Loucy (cell line): ENCODE measurements around the gene KRTAP10-11.

Experiments used
- CTCF ChIP-seq: fragments of 200-600 bp; sonication (generic); conservative IDR thresholded peaks from 2 replicates; pipeline ENCODE4 v1.5.1; 2014; ENCODE audit warnings: mild to moderate bottlenecking, antibody characterized with exemption, low read length
- EZH2phosphoT487 ChIP-seq: fragments of 200-600 bp; IDR thresholded peaks from 2 replicates; pipeline ENCODE4 v1.6.1; 2018; ENCODE audit warnings: antibody characterized with exemption, mild to moderate bottlenecking, moderate library complexity, borderline replicate concordance

- TF ChIP-seq CTCF (no peak), EZH2phosphoT487 (no peak)
Measured at GRCh38 chr21:44602463-44602850, 43.8 kb upstream of the KRTAP10-11 start.
